COR-L47 (cell line): ENCODE results near the gene ITGAE.
"Not testable (repeated sequence)": the region's sequence is repeated elsewhere in the genome, so short reads cannot be mapped to it uniquely, and the experiment has no call there.

Experiments
- DNase-seq: peaks from one replicate; lab custom pipeline; 2025; lab: John Stamatoyannopoulos, UW

ITGAE gene

DNA sequence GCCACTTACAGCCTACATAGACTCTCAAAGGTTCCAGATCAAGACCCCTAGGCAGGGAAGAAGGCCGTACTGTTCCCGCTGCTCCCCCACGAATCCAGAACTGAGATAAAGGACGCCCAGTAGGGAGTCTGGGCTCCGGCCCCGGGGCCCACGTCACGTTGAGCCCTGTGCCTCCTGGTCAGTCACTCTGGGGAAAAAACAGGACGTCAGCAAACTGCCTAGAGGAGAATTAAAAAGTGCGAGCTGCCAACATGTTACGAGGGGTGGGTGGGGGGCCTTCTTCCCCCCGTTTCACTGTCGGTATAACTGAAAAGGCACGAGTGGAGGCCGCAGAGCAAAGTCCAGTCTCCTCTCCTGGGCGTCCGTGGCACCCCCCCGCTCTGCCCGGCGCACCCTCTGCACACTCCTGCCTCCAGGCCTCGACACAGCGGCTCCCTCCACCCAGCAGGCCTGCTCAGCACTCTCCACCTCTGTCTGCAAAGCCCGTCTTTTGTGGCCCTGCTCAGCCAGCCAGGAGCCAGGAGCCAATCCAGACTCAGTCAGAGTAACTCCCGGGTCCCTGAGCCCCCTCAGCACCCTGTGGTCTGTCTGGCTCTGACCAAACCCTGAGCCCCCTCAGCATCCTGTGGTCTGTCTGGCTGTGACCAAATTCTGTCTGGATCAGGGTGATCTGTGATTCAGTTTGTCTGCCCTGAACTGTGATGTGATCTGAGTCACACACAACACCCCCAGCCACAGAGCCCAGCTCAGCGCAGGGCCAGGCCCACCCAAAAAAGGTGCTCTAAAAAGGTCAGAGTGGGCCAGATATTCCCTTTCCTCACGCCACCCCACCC lies 6.2 kb downstream of the ITGAE start:
- DNase-seq, result no peak

DNA sequence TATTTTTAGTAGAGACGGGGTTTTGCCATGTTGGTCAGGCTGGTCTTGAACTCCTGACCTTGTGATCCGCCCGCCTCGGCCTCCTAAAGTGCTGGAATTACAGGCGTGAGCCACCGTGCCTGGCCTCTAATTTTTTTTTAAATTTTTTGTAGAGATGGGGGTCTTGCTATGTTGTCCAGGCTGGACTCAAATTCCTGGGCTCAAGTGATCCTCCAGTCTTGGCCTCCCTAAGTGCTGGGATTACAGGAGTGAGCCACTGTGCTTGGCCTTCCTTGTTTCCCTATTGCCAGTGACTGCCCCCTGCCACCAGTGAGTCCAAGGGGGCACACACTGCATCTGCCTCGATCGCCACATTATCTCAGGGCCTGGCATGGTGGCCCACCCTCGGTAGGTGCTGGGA lies 6.8 kb downstream of the ITGAE start:
- not testable (repeated sequence) for DNase-seq

- DNase-seq, result not testable (repeated sequence)
Observed at GRCh38 chr17:3793258-3793657, 7.7 kb downstream of the ITGAE start.

DNA sequence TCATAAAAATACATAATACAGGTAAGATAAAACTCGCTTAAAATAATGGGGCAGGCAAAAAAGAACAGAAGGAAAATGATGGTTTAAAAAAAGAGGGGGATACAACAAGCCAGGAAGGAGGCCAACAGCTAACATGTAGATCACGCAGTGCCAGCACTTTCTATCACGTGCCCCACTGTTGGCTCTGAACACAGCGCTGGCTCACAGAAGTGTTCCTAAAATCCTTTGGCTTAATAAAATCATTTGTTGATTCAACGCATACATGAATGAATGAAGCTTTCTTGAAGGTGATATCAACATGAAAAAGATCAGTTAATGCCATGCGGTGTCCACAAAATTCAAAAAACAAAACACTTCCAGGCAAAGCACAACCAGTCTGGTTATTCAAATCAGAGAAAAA lies 8.5 kb downstream of the ITGAE start:
- DNase-seq, result no peak

DNA sequence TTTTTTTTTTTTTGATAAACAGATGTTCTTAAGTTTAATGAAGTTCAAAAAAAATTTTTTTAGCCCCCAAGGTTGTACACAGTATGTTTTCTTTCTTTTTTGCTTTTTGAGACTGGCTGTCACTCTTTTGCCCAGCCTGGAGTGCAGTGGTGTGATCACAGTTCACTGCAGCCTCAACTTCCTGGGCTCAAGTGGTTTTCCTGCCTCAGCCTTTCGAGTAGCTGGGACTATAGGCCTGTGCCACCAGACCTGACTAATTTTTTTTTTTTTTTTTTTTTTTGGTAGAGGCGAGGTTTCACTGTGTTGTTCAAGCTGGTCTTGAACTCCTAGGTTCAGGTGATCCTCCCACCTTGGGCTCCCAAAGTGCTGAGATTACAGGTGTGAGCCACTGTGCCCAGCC lies 12.8 kb downstream of the ITGAE start:
- DNase-seq, result no peak

- not testable (repeated sequence) for DNase-seq
Observed at GRCh38 chr17:3785323-3785722, 15.7 kb downstream of the ITGAE start.

GRCh38 chr17:3782751-3783150 lies 18.2 kb downstream of the ITGAE start:
- DNase-seq, result no peak

DNA sequence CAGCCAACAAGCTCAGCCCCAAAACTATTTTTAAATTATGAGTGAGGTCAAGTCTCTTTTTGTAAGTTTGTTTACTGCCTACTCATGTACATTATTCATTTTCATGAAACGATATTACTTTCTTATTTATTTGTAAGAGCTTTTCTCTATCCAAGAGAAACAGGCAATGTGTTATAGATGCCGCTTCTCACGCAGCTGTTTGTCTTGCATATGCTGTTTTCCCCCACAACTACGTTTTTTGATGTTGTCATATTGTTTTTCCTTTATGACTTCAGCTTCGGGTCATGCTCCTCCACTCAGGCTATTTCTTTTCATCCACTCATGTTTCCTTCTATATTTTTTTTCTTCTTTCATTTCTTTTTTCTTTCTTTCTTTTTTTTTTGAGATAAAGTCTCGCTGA lies 20.0 kb downstream of the ITGAE start:
- DNase-seq, result no peak

DNA sequence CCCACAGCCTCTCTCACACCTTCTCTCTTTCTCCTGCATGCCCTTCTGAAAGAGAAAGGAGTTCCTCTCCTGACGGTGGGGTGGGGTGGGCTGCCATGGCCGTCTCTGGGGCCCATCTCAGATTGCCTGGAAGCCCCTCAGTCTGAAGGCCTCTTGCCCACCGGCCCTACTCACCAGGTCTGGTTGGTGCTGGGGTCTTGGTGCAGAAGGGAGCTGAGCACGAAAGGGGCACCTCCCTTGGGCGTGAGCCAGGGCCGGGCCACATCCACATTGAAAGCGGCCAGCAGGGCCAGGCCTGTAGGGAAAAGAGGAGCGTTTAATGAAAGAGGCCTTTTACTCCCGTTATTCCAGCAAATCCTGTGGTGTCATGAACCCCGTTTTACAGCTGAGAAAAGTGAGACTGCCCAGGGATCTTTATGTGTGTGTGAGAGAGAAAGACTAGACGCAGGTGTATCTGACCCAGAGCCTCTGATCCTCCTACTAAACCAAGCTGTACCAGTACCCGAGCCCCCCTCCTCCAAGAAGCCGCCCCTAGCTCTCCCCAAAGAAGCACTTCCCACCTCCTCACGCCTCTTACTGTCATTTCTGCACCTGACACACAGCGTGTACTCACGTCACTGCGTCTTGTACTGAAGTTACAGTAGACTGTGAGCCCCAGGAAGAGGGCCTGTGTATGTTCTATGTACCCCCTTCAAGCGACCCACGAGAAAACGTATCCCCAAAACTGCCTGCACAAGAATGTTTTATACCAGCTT lies 23.4 kb downstream of the ITGAE start:
- no peak for DNase-seq

- DNase-seq, result no peak
Observed at GRCh38 chr17:3773966-3774365, 27.0 kb downstream of the ITGAE start.

GRCh38 chr17:3773511-3773910 lies 27.5 kb downstream of the ITGAE start:
- DNase-seq, result no peak

GRCh38 chr17:3772764-3773163 lies 28.2 kb downstream of the ITGAE start:
- DNase-seq, result no peak

DNA sequence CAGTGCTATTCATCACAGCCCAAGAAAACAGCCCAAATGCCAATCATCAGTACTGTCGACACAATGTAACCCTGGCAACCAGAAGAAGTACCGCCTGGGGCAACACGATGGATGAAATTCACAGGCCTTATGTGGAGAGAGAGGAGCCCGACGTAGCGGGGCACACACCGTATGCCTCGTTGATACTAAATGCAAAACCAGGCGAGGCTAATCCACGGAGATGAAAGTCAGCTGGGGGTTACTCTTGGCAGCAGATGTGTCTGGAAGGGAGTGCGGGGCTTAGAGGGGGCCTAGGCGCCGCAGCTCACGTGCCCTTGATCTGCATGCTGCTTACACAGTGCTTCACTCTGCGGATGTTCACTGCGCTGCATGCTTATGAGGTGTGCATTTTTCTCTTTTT lies 29.8 kb downstream of the ITGAE start:
- no peak for DNase-seq

DNA sequence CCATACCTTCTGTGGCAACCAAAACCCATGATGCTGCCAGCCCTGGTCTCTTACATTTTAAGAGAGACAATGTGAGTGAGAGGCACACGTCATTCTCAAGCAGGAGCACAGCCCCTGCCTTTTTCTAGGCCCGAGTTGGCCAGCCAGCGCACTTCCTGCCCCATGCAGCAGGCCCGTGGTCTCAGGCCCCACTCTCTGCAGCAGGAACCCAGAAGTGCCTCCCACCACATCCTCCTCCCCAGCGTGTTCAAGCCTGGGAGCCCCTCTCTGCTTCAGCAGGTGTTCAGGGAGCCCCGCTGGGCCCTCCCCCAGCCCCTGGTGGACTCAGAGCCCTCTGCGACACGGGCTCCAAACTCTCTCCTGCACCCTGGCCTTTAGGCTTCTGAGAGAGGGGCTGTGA lies 30.5 kb downstream of the ITGAE start:
- no peak for DNase-seq

DNA sequence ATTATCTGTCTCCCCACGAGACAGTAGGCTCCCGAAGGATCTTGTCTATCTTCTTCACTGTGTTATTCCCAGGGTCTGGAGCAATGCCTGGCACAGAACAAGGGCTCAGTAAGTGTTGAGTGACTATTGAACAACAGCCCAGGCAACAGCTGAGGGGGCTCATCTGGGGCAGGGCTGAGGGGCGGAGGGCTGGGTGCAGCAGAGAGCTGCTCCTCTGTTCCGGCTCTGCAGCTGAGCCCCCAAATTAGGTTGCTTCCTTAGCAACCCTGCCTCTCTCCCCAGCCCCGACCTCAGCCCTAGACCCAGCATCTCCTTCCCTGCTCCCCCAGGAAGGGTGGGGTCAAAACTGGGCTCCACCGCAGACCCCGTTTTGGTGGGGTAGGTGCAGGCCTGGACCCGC lies 32.2 kb downstream of the ITGAE start:
- no peak for DNase-seq

DNA sequence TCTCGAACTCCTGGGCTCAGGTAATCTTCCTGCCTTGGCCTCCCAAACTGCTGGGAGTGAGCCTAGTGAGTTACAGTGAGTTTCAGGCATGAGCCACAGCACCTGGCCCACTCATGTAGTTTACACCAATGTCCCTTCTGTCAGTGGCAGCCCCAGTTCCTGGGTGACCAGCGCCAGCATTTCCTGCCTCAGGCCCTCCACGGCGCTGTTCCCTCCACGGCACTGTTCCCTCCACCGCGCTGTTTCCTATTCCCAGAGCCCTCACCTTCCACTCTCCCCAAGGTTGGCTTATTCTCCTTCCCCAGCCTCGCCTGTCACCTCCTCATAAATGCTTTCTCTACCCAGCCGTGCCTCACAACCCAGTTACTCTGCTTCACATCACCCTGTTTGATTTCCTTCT lies 32.6 kb downstream of the ITGAE start:
- DNase-seq, result no peak

DNA sequence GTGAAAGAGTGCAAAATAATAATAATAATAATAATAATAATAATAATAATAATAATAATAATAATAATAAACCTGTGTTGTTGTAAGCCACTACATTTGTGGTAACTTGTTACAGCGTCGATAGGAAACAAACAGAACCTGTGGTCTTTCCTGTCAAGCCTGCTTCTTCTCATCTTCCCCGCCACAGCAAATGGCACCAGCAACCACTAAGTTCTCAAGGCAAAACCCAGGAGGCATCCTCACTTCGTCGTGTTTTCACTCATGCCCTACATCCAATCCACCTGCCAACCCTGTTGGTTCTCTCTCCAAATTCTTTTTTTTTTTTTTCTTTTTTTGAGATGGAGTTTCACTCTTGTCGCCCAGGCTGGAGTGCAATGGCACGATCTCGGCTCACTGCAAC lies 34.2 kb downstream of the ITGAE start:
- no peak for DNase-seq

GRCh38 chr17:3765981-3766380 lies 35.0 kb downstream of the ITGAE start:
- DNase-seq, result no peak

DNA sequence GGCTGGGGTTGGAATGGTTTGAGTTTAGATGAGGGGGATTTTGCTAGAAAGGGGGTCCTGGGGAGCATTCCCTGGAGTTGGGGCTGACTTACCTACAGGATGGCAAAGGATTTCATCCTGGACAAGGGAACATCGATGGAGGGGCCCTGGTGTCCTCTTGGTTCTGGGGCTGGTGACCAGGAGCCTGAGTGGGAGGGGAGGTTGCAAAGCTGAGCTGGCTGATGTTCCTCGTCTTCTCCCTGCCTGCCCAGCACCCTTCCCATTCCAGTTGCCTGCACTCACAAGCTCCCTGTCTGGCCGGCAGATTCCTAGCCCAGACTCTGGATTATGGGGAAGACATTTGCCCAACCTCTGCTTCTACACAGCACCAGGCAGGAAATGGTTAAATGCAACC lies 37.2 kb downstream of the ITGAE start:
- no peak for DNase-seq

DNA sequence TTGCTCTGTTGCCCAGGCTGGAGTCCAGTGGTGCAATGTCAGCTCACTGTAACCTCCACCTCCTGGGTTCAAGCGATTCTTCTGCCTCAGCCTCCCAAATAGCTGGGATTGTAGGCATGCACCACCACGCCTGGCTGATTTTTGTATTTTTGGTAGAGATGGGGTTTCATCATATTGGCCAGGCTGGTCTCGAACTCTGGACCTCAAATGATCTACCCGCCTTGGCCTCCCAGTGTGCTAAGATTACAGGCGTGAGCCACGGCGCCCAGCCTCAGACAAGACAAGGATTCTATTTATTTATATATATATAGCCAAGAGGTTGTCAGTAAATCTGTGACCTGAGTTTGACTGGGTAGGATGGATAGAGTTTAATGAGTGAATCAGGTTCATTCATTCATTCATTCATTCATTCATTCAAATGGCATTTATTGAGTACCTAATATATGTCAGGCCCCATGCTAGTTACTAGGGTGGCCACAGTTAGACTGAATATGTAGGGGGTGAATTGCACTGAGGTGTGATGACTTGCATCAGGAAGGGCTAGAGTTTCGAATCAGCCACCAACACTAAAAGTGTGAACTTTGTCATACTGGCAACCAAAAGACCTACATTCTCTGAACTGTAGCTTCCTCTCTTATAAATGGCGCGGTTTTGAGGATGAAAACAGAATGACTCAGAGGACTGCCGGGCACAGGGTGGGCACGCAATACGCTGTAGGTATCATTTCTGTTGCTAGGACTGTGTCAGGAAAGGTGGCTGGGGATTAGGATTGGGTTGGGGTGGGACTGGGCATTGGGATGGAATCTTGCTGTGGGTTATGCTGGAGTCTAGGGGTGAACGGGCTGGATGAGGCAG lies 37.8 kb downstream of the ITGAE start:
- no peak for DNase-seq

DNA sequence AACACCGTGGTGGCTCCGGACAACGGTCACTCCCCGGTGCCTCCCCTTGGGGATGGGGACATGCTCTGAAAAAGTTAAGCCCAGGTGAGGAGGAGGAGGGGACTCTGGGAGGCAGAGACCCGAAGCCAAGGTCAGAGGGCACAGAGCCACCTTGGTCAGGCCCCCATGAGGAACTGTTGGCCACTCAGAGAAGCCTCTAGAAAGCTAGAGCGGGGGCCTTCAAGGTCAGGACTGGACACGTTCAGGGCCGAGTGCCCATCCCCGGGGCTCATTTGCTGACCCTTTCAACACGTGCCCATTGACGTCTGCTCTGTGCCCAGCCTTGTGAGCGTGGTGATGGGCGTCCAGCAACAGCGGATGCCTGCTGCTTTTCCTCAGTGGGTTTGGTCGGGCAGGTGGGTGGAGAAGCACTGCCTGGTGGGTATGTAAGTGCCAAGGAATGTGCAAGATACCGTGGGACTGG lies 39.0 kb downstream of the ITGAE start:
- DNase-seq, result no peak
